HCT116 (cell line): ENCODE results near the gene POP4.

Source experiments
- CEBPB ChIP-seq: IDR thresholded peaks from 2 replicates; pipeline ENCODE4 v1.6.1; 2012; ENCODE audit warnings: low read depth
- CTCF ChIP-seq, 3 experiments: fragments of 200-600 bp in 1 of 3; sonication (generic) in 1 of 3; IDR thresholded peaks in 2 of 3; conservative IDR thresholded peaks in 1 of 3; 2 replicates each; pipeline ENCODE4 v1.5.1; 2012 to 2017; ENCODE audit warnings: low read depth in 2 of 3, low read length in 2 of 3, antibody characterized with exemption in 1 of 3, borderline replicate concordance in 1 of 3, control low read depth in 1 of 3, mild to moderate bottlenecking in 1 of 3, mixed read lengths in 1 of 3, mixed run types in 1 of 3, moderate library complexity in 1 of 3; ENCODE audit not compliant: insufficient read depth in 1 of 3
- ELF1 ChIP-seq: IDR thresholded peaks from 2 replicates; pipeline ENCODE4 v1.6.1; 2012; ENCODE audit warnings: low read depth, borderline replicate concordance
- EZH2phosphoT487 ChIP-seq: fragments of 200-600 bp; IDR thresholded peaks from 2 replicates; pipeline ENCODE4 v1.6.1; 2018; ENCODE audit warnings: antibody characterized with exemption, borderline replicate concordance
- JUND ChIP-seq: IDR thresholded peaks from 2 replicates; pipeline ENCODE4 v1.6.1; 2012
- POLR2A ChIP-seq: IDR thresholded peaks from 2 replicates; pipeline ENCODE4 v1.7.0; 2011; ENCODE audit warnings: borderline replicate concordance; ENCODE audit not compliant: insufficient read depth, insufficient read length; ENCODE audit errors: extremely low read depth
- POLR2AphosphoS5 ChIP-seq: IDR thresholded peaks from 2 replicates; pipeline ENCODE4 v1.6.1; 2011; ENCODE audit warnings: mild to moderate bottlenecking, low read depth, low read length, moderate library complexity
- SRF ChIP-seq: IDR thresholded peaks from 2 replicates; pipeline ENCODE4 v1.6.1; 2012; ENCODE audit warnings: low read depth
- YY1 ChIP-seq: IDR thresholded peaks from 2 replicates; pipeline ENCODE4 v1.6.1; 2011; ENCODE audit warnings: low read length, low read depth, moderate library complexity, mild to moderate bottlenecking; ENCODE audit not compliant: insufficient replicate concordance; ENCODE audit errors: extremely low read depth
- ZBTB33 ChIP-seq: IDR thresholded peaks from 2 replicates; pipeline ENCODE4 v1.6.1; 2011; ENCODE audit warnings: mild to moderate bottlenecking, low read length, moderate library complexity; ENCODE audit not compliant: insufficient replicate concordance; ENCODE audit errors: extremely low read depth
- ZNF274 ChIP-seq: fragments of 200-500 bp; sonication (Bioruptor generic); IDR thresholded peaks from 2 replicates; pipeline ENCODE4 v1.6.1; 2014; ENCODE audit warnings: mild to moderate bottlenecking, low read depth, low read length, inconsistent platforms

GRCh38 chr19:29623726-29624488 is 17.8 kb downstream of the POP4 start:
- TF ChIP-seq CTCF (IDR thresholded peaks at IDR 0.05 in 2 of 3, conservative IDR thresholded peaks at IDR 0.05 in 1 of 3; ENCODE audit: borderline replicate concordance in 1 of 3, insufficient read depth in 1 of 3, low read depth in 2 of 3, low read length in 2 of 3): no peak
- no peak for TF ChIP-seq POLR2AphosphoS5
- no peak for TF ChIP-seq YY1
- no peak for TF ChIP-seq ELF1
- TF ChIP-seq ZNF274: no peak
- TF ChIP-seq SRF: no peak
- no peak for TF ChIP-seq EZH2phosphoT487
- no peak for TF ChIP-seq ZBTB33
- TF ChIP-seq POLR2A: no peak
- TF ChIP-seq CEBPB: no peak
- no peak for TF ChIP-seq JUND
